NCI-H1048 (cell line): ENCODE data around the gene FAM234B.
"Not testable (repeated sequence)": the region's sequence is repeated elsewhere in the genome, so short reads cannot be mapped to it uniquely, and the experiment has no call there.

Source experiments
- DNase-seq: peaks from one replicate; lab custom pipeline; 2025; lab: John Stamatoyannopoulos, UW

Gene FAM234B

GRCh38 chr12:13023811-13024530 lies 20.2 kb upstream of the FAM234B start:
- no peak for DNase-seq

GRCh38 chr12:13024531-13024916 lies 19.7 kb upstream of the FAM234B start:
- DNase-seq: no peak

GRCh38 chr12:13026286-13026685 lies 17.9 kb upstream of the FAM234B start:
- no peak for DNase-seq

- DNase-seq: no peak
Observed at GRCh38 chr12:13027032-13027431, 17.1 kb upstream of the FAM234B start.

GRCh38 chr12:13027508-13027907 lies 16.7 kb upstream of the FAM234B start:
- no peak for DNase-seq

GRCh38 chr12:13028825-13029570 lies 15.2 kb upstream of the FAM234B start:
- no peak for DNase-seq

GRCh38 chr12:13030541-13031291 lies 13.5 kb upstream of the FAM234B start:
- DNase-seq: no peak

- DNase-seq: no peak
Observed at GRCh38 chr12:13032164-13032563, 12.0 kb upstream of the FAM234B start.

GRCh38 chr12:13033476-13033875 lies 10.7 kb upstream of the FAM234B start:
- no peak for DNase-seq

- not testable (repeated sequence) for DNase-seq
Observed at GRCh38 chr12:13035335-13035734, 8.8 kb upstream of the FAM234B start.

- DNase-seq: no peak
Observed at GRCh38 chr12:13036881-13037280, 7.3 kb upstream of the FAM234B start.

- DNase-seq: no peak
Observed at GRCh38 chr12:13038491-13039161, 5.6 kb upstream of the FAM234B start.

GRCh38 chr12:13039328-13039956 lies 4.7 kb upstream of the FAM234B start:
- no peak for DNase-seq

GRCh38 chr12:13041224-13041623 lies 3.0 kb upstream of the FAM234B start:
- no peak for DNase-seq

GRCh38 chr12:13042666-13043230 lies 1.4 kb upstream of the FAM234B start:
- DNase-seq: no peak

- DNase-seq: no peak
Observed at GRCh38 chr12:13044906-13045299, 722 bp downstream of the FAM234B start.

- no peak for DNase-seq
Observed at GRCh38 chr12:13045816-13046215, 1.6 kb downstream of the FAM234B start.

GRCh38 chr12:13046964-13047363 lies 2.8 kb downstream of the FAM234B start:
- DNase-seq: no peak

- no peak for DNase-seq
Observed at GRCh38 chr12:13049816-13050215, 5.6 kb downstream of the FAM234B start.

- no peak for DNase-seq
Observed at GRCh38 chr12:13052421-13052820, 8.2 kb downstream of the FAM234B start.

GRCh38 chr12:13053617-13054016 lies 9.4 kb downstream of the FAM234B start:
- not testable (repeated sequence) for DNase-seq
